Measurements from ENCODE around the gene CABLES2. TPM values are rescaled to one million over a fixed set of nuclear protein-coding genes. Genes with fewer than 3 reads are reported as not detected.

Gene CABLES2
- total and polyA plus RNA-seq, 2 of the 4 experiments (the other 2 are of a cell fraction): 1.4 to 5.1 TPM

GRCh38 chr20:62428002-62428372 is 20.9 kb upstream of the CABLES2 start:
- no peak overlapping the region for H3K4ac ChIP-seq (ENCODE audit: low read depth, low read length)
- no peak overlapping the region for H3K4me2 ChIP-seq (ENCODE audit: low read depth, low read length)
- dilution Hi-C loops (cut with HindIII; ENCODE audit: low sequenced_read_pairs, unreplicated experiment) (no loop called here), intact Hi-C loops (cut with micrococcal nuclease) (no loop called here), in situ Hi-C loops (cut with MboI; ENCODE audit: low sequenced_read_pairs) (no loop called here)
- no peak overlapping the region for H3K27ac ChIP-seq (ENCODE audit: insufficient read depth, low read length)
- H2BK5ac ChIP-seq (ENCODE audit: low read depth, low read length, poor library complexity, severe bottlenecking): no peak overlapping the region
- no peak overlapping the region for H2BK20ac ChIP-seq (ENCODE audit: low read depth, low read length)
- H3K36me3 ChIP-seq (ENCODE audit: control insufficient read depth, insufficient read depth, low read length): no peaks in the 10 kb centered on the region
- H3K14ac ChIP-seq (replicated peaks; ENCODE audit: low read depth, low read length): no peak overlapping the region
- no peaks in the 10 kb centered on the region for H3K79me1 ChIP-seq (ENCODE audit: low read depth in 1 of 2, low read length in 2 of 2)
- DNase-seq (no peak), ATAC-seq (ENCODE audit: low read depth) (no peak)
- no peak overlapping the region for H3K23ac ChIP-seq (ENCODE audit: low read depth, low read length)
- H2AFZ ChIP-seq (replicated peaks; ENCODE audit: low read length, poor library complexity): no peak overlapping the region
- no peak overlapping the region for H2BK120ac ChIP-seq (ENCODE audit: low read depth, low read length)
- H3K4me3 ChIP-seq (ENCODE audit: insufficient read depth, low read depth, low read length): no peak overlapping the region
- no peaks in the 10 kb centered on the region for H3K4me1 ChIP-seq (ENCODE audit: control insufficient read depth, insufficient read depth, low read length)
- no peaks in the 10 kb centered on the region for H4K20me1 ChIP-seq (ENCODE audit: insufficient read depth, low read length)
- no peak overlapping the region for H3K56ac ChIP-seq (ENCODE audit: extremely low read depth, insufficient read depth, low read length)
- no peak overlapping the region for H4K91ac ChIP-seq (ENCODE audit: insufficient read depth, low read depth, low read length)
- WGBS, 2 experiments (ENCODE audit: extremely low coverage in 2 of 2, insufficient read length in 1 of 2): 60% methylated on average over 1 of the region's 10 CpGs; no CpG with 5 or more reads in 1 of the 2 experiments
- no peak overlapping the region for H2AK9ac ChIP-seq (replicated peaks; ENCODE audit: low read depth, low read length, poor library complexity)
- H2BK15ac ChIP-seq (ENCODE audit: low read depth, low read length): no peak overlapping the region
- H4K5ac ChIP-seq (ENCODE audit: low read depth, low read length): no peak overlapping the region
- H3K9ac ChIP-seq (ENCODE audit: low read depth, low read length): no peak overlapping the region
- BruUV-seq (replicated peaks): no TSS peak
- H2AK5ac ChIP-seq (ENCODE audit: low read depth, low read length): no peak overlapping the region
- no peak overlapping the region for H3K18ac ChIP-seq (ENCODE audit: low read depth, low read length)
- no peak overlapping the region for H4K8ac ChIP-seq (ENCODE audit: low read depth in 2 of 2, low read length in 2 of 2)
- peaks cover 48% of the 10 kb centered on the region for H3K27me3 ChIP-seq (ENCODE audit: control insufficient read depth, insufficient read depth, low read length)
- TF ChIP-seq CEBPB (IDR thresholded peaks at IDR 0.05; ENCODE audit: low read depth, low read length) (no peak), BHLHE40 (IDR thresholded peaks at IDR 0.05; ENCODE audit: low read depth, low read length) (no peak), RFX5 (IDR thresholded peaks at IDR 0.05; ENCODE audit: low read depth, low read length) (no peak), CHD1 (IDR thresholded peaks at IDR 0.05; ENCODE audit: low read depth, low read length) (no peak), ELK1 (IDR thresholded peaks at IDR 0.05; ENCODE audit: borderline replicate concordance, low read depth, low read length) (no peak), MAFK (IDR thresholded peaks at IDR 0.05; ENCODE audit: low read depth, low read length) (no peak), USF2 (IDR thresholded peaks at IDR 0.05; ENCODE audit: low read depth, low read length) (no peak), RAD21 (IDR thresholded peaks at IDR 0.05; ENCODE audit: low read length) (no peak), NFE2L2 (IDR thresholded peaks at IDR 0.05; ENCODE audit: low read depth, low read length) (no peak), SMC3 (IDR thresholded peaks at IDR 0.05; ENCODE audit: low read depth, low read length) (no peak), CTCF (conservative IDR thresholded peaks at IDR 0.05; ENCODE audit: low read depth, low read length) (no peak), POLR2A (IDR thresholded peaks at IDR 0.05; ENCODE audit: low read depth, low read length) (no peak), MXI1 (IDR thresholded peaks at IDR 0.05; ENCODE audit: borderline replicate concordance, low read depth, low read length) (no peak), FOS (IDR thresholded peaks at IDR 0.05; ENCODE audit: low read depth, low read length) (no peak)
- no peaks in the 10 kb centered on the region for H3K9me1 ChIP-seq (ENCODE audit: insufficient read depth, low read length)
- H3K9me3 ChIP-seq (ENCODE audit: control insufficient read depth, insufficient read depth, low read length): no peaks in the 10 kb centered on the region
- POLR2A ChIA-PET (ENCODE audit: unreplicated experiment): no interaction called here
- CTCF ChIA-PET: no interaction called here

Data from IMR-90 (cell line).